GM23338 (cell line): Measurements from ENCODE around the gene WNT8B.

Experiments used
- CREB1 ChIP-seq: fragments of 250-450 bp; sonication (Bioruptor Pico); IDR thresholded peaks from 2 replicates; pipeline ENCODE4 v1.5.0; 2020; ENCODE audit warnings: low read depth, mild to moderate bottlenecking, moderate library complexity
- EZH2 ChIP-seq: fragments of 200-600 bp; sonication (generic); IDR thresholded peaks from one replicate; pipeline ENCODE4 v1.8.0; 2017; ENCODE audit warnings: antibody characterized with exemption, mild to moderate bottlenecking, low read depth; ENCODE audit not compliant: unreplicated experiment
- EZH2phosphoT487 ChIP-seq: fragments of 200-600 bp; sonication (generic); IDR thresholded peaks from one replicate; pipeline ENCODE4 v1.8.1; 2018; ENCODE audit warnings: antibody characterized with exemption; ENCODE audit not compliant: unreplicated experiment
- JUNB ChIP-seq: IDR thresholded peaks from one replicate; pipeline ENCODE4 v1.6.1; 2016; ENCODE audit warnings: antibody characterized with exemption; ENCODE audit not compliant: unreplicated experiment
- NANOG ChIP-seq: IDR thresholded peaks from 2 replicates; pipeline ENCODE4 v1.6.1; 2016; ENCODE audit warnings: antibody characterized with exemption, borderline replicate concordance
- POLR2AphosphoS5 ChIP-seq: IDR thresholded peaks from 2 replicates; pipeline ENCODE4 v1.6.1; 2016; ENCODE audit warnings: antibody characterized with exemption, low read depth
- ZNF114 ChIP-seq: fragments of 250-450 bp; sonication (Bioruptor Pico); IDR thresholded peaks from 2 replicates; pipeline ENCODE4 v1.5.0; 2020; ENCODE audit warnings: mild to moderate bottlenecking, moderate library complexity
- TF ChIP-seq, protein P1 (sequence below): IDR thresholded peaks from one replicate; pipeline ENCODE4 v1.6.1; 2018; ENCODE audit warnings: antibody characterized with exemption; ENCODE audit not compliant: unreplicated experiment
- TF ChIP-seq, protein P2 (sequence below), 2 experiments: fragments of 200-600 bp in 1 of 2; sonication (generic) in 1 of 2; conservative IDR thresholded peaks; 2 replicates each; pipeline versions ENCODE4 v1.5.1 to v1.6.1; 2016 to 2017; ENCODE audit warnings: antibody characterized with exemption in 2 of 2, low read depth in 2 of 2, mild to moderate bottlenecking in 2 of 2, moderate library complexity in 1 of 2
- TF ChIP-seq, protein P3 (sequence below): IDR thresholded peaks from 2 replicates; pipeline ENCODE4 v1.6.1; 2016; ENCODE audit warnings: antibody characterized with exemption
- TF ChIP-seq, protein P4 (sequence below): fragments of 250-450 bp; sonication (Bioruptor Pico); IDR thresholded peaks from 2 replicates; pipeline ENCODE4 v1.5.0; 2020; ENCODE audit warnings: mild to moderate bottlenecking, moderate library complexity

DNA sequence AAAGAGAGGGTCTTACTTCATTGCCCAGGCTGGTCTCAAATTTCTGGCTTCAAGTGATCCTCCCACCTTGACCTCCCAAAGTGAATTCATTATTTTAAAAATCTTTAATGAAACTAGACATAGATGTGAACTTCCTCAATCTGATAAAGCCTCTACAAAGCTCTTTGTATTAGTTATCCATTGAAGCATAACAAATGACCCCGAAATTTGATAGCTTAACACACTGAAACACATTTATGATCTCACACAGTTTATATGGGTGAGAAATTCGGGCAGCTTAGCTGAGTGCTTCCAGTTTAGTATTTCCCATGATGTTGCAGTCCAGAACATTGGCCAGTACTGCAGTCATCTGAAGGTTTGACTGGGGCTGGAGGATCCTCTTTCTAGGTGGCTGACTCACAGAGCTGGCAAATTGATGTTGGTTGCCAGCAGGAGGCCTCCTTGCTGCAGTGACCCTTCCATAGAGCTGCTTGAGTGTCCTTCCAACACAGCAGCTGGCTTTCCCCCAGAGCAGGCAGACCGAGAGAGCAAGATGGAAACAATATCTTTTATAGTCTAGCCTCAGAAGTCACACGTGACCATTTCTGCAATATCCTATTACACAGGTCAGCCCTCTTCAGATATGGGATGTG, 16.6 kb upstream of the WNT8B start:
- TF ChIP-seq, protein P1, sequence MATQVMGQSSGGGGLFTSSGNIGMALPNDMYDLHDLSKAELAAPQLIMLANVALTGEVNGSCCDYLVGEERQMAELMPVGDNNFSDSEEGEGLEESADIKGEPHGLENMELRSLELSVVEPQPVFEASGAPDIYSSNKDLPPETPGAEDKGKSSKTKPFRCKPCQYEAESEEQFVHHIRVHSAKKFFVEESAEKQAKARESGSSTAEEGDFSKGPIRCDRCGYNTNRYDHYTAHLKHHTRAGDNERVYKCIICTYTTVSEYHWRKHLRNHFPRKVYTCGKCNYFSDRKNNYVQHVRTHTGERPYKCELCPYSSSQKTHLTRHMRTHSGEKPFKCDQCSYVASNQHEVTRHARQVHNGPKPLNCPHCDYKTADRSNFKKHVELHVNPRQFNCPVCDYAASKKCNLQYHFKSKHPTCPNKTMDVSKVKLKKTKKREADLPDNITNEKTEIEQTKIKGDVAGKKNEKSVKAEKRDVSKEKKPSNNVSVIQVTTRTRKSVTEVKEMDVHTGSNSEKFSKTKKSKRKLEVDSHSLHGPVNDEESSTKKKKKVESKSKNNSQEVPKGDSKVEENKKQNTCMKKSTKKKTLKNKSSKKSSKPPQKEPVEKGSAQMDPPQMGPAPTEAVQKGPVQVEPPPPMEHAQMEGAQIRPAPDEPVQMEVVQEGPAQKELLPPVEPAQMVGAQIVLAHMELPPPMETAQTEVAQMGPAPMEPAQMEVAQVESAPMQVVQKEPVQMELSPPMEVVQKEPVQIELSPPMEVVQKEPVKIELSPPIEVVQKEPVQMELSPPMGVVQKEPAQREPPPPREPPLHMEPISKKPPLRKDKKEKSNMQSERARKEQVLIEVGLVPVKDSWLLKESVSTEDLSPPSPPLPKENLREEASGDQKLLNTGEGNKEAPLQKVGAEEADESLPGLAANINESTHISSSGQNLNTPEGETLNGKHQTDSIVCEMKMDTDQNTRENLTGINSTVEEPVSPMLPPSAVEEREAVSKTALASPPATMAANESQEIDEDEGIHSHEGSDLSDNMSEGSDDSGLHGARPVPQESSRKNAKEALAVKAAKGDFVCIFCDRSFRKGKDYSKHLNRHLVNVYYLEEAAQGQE, result no peak
- TF ChIP-seq, protein P2, sequence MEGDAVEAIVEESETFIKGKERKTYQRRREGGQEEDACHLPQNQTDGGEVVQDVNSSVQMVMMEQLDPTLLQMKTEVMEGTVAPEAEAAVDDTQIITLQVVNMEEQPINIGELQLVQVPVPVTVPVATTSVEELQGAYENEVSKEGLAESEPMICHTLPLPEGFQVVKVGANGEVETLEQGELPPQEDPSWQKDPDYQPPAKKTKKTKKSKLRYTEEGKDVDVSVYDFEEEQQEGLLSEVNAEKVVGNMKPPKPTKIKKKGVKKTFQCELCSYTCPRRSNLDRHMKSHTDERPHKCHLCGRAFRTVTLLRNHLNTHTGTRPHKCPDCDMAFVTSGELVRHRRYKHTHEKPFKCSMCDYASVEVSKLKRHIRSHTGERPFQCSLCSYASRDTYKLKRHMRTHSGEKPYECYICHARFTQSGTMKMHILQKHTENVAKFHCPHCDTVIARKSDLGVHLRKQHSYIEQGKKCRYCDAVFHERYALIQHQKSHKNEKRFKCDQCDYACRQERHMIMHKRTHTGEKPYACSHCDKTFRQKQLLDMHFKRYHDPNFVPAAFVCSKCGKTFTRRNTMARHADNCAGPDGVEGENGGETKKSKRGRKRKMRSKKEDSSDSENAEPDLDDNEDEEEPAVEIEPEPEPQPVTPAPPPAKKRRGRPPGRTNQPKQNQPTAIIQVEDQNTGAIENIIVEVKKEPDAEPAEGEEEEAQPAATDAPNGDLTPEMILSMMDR (conservative IDR thresholded peaks at IDR 0.05; ENCODE audit: low read depth in 2 of 2), result peak in 1 of 2 experiments; percentile 34; a peak in 2 of 4 replicates
- TF ChIP-seq EZH2phosphoT487, result no peak
- no peak for TF ChIP-seq POLR2AphosphoS5
- no peak for TF ChIP-seq CREB1 (CRISPR knock-in tag)
- TF ChIP-seq EZH2, result no peak
- no peak for TF ChIP-seq JUNB
- TF ChIP-seq ZNF114 (CRISPR knock-in tag), result no peak
- no peak for TF ChIP-seq NANOG
- TF ChIP-seq, protein P3, sequence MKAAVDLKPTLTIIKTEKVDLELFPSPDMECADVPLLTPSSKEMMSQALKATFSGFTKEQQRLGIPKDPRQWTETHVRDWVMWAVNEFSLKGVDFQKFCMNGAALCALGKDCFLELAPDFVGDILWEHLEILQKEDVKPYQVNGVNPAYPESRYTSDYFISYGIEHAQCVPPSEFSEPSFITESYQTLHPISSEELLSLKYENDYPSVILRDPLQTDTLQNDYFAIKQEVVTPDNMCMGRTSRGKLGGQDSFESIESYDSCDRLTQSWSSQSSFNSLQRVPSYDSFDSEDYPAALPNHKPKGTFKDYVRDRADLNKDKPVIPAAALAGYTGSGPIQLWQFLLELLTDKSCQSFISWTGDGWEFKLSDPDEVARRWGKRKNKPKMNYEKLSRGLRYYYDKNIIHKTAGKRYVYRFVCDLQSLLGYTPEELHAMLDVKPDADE, result no peak
- TF ChIP-seq, protein P4, sequence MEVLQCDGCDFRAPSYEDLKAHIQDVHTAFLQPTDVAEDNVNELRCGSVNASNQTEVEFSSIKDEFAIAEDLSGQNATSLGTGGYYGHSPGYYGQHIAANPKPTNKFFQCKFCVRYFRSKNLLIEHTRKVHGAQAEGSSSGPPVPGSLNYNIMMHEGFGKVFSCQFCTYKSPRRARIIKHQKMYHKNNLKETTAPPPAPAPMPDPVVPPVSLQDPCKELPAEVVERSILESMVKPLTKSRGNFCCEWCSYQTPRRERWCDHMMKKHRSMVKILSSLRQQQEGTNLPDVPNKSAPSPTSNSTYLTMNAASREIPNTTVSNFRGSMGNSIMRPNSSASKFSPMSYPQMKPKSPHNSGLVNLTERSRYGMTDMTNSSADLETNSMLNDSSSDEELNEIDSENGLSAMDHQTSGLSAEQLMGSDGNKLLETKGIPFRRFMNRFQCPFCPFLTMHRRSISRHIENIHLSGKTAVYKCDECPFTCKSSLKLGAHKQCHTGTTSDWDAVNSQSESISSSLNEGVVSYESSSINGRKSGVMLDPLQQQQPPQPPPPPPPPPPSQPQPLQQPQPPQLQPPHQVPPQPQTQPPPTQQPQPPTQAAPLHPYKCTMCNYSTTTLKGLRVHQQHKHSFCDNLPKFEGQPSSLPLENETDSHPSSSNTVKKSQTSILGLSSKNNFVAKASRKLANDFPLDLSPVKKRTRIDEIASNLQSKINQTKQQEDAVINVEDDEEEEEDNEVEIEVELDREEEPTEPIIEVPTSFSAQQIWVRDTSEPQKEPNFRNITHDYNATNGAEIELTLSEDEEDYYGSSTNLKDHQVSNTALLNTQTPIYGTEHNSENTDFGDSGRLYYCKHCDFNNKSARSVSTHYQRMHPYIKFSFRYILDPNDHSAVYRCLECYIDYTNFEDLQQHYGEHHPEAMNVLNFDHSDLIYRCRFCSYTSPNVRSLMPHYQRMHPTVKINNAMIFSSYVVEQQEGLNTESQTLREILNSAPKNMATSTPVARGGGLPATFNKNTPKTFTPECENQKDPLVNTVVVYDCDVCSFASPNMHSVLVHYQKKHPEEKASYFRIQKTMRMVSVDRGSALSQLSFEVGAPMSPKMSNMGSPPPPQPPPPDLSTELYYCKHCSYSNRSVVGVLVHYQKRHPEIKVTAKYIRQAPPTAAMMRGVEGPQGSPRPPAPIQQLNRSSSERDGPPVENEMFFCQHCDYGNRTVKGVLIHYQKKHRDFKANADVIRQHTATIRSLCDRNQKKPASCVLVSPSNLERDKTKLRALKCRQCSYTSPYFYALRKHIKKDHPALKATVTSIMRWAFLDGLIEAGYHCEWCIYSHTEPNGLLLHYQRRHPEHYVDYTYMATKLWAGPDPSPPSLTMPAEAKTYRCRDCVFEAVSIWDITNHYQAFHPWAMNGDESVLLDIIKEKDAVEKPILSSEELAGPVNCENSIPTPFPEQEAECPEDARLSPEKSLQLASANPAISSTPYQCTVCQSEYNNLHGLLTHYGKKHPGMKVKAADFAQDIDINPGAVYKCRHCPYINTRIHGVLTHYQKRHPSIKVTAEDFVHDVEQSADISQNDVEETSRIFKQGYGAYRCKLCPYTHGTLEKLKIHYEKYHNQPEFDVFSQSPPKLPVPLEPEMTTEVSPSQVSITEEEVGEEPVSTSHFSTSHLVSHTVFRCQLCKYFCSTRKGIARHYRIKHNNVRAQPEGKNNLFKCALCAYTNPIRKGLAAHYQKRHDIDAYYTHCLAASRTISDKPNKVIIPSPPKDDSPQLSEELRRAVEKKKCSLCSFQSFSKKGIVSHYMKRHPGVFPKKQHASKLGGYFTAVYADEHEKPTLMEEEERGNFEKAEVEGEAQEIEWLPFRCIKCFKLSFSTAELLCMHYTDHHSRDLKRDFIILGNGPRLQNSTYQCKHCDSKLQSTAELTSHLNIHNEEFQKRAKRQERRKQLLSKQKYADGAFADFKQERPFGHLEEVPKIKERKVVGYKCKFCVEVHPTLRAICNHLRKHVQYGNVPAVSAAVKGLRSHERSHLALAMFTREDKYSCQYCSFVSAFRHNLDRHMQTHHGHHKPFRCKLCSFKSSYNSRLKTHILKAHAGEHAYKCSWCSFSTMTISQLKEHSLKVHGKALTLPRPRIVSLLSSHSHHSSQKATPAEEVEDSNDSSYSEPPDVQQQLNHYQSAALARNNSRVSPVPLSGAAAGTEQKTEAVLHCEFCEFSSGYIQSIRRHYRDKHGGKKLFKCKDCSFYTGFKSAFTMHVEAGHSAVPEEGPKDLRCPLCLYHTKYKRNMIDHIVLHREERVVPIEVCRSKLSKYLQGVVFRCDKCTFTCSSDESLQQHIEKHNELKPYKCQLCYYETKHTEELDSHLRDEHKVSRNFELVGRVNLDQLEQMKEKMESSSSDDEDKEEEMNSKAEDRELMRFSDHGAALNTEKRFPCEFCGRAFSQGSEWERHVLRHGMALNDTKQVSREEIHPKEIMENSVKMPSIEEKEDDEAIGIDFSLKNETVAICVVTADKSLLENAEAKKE (CRISPR knock-in tag), result no peak
